ELR (cell line): ENCODE data around the gene RND2.

ENCODE experiments used
- DNase-seq: peaks from one replicate; pipeline ENCODE4 v3.0.0-alpha.2; 2015; ENCODE audit warnings: low read depth

Gene RND2

DNA sequence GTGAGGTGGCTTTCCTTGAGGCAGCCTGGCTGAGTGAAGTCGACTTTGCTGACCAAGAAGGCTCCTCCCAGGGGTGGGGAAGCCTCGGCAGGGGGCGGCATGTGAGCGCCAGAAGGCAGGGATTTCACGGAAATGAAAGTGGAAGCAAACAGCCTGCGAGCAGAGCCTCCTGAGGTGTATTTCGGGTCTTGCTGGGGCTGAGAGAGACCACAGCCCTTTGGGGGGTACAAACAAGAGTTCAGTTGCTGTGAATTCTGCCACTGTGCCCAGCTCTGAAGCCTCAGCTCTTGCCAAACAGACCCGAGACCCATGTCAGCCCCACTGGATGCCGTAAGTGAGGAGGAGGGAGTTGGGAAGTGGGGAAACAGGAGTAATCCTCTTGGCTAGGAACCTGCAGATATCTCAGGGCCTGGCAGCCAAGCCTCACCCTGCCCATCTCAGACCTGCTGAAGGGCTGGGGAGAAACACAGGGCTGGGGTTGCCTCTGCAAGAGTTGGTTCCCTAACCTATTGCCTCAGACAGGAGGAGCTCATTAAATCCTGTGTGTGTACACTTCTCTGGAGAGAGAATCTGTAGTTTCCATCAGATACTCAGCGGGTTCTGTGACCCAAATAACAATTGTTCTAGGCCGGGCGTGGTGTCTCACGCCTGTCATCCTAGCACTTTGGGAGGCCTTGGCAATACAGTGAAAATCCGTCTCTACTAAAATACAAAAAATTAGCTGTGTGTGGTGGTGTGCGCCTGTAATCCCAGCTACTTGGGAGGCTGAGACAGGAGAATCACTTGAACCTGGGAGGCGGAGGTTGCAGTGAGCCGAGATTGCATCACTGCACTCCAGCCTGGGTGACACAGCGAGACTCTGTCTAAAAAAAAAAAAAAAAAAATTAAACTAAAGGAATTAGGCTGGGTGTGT, 18.1 kb upstream of the RND2 start, which contains the start of gene IFI35:
Gene IFI35, plus strand, starts transcription at position 146 of the 913 bp plus-strand sequence. Its CDS starts 164 bp downstream, at position 310.
- DNase-seq: peak; percentile 92

- no peak for DNase-seq
These were observed 14.2 kb upstream of the RND2 start for GRCh38 chr17:43010667-43011308.

- DNase-seq: no peak
These were observed 13.1 kb upstream of the RND2 start for GRCh38 chr17:43011728-43012472.

DNA sequence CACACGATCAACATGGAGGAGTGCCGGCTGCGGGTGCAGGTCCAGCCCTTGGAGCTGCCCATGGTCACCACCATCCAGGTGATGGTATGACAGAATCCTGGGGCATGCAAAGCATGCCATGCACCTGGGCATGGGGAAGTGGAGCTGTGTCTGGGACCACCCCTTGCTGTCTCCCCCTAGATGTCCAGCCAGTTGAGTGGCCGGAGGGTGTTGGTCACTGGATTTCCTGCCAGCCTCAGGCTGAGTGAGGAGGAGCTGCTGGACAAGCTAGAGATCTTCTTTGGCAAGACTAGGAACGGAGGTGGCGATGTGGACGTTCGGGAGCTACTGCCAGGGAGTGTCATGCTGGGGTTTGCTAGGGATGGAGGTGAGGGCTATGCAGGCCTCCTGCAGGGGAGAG, 11.7 kb upstream of the RND2 start:
- no peak for DNase-seq

DNA sequence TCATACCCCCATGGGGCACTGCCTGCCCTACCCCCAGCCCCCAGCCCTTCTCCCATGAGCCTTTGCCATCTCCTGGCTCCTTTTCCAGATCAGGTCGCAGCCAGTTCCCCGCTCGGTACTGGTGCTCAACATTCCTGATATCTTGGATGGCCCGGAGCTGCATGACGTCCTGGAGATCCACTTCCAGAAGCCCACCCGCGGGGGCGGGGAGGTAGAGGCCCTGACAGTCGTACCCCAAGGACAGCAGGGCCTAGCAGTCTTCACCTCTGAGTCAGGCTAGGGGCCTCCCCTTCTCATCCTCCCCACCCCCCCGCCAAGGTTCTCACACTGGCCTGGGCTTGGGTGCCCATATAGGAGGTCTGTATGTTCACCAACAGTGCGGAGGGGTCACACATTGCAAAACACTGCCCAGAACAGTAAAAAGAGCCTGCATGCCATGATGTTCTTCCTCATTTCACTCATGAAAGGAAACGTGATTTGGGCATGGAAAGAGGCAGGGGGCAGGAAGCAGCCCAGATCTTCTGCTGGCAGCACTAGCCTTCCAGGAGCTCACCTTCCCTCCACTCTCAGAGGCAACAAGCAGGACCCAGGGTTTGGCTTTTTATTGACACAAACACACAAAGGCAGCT, 10.9 kb upstream of the RND2 start:
- DNase-seq: no peak

GRCh38 chr17:43014649-43015542, 10.1 kb upstream of the RND2 start:
- no peak for DNase-seq

DNA sequence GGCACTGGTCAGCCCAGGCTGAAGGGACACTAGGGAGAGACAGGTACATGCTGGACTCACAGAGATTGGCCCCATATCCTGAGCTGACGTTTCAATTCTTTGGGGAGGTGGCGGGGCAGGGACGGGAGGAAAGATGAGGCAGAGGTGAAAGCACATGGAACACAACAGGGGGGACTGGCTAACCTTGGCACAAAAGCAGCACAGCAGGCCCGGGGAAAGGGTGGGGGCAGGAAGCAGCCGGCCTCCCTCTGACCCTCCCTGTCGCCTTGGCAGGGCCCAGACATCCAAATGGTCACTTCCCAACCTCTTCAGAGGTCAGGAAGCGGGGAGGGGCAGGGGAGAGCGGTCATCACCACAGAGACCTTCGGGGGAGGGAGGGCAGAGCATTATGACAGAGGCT, 9.5 kb upstream of the RND2 start:
- no peak for DNase-seq

DNA sequence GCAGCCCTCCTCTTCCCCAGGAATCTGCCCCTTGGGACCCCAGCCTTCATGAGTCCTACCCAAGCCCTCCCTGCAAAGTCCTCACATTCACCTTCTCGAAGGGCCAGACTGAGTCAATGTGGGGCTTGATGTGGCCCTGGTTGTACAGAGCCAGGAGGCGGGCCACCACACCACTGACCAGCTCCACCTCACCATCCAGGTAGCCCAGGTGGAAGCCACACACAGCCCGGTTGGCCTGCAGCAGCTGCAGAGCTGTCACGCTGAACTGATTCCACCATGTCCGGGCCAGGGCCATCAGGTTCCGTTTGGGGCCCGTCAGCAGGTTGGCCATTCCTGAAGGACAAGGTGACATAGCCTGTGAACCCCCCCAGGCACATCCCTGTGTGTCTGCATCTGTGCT, 8.8 kb upstream of the RND2 start:
- DNase-seq: no peak

DNA sequence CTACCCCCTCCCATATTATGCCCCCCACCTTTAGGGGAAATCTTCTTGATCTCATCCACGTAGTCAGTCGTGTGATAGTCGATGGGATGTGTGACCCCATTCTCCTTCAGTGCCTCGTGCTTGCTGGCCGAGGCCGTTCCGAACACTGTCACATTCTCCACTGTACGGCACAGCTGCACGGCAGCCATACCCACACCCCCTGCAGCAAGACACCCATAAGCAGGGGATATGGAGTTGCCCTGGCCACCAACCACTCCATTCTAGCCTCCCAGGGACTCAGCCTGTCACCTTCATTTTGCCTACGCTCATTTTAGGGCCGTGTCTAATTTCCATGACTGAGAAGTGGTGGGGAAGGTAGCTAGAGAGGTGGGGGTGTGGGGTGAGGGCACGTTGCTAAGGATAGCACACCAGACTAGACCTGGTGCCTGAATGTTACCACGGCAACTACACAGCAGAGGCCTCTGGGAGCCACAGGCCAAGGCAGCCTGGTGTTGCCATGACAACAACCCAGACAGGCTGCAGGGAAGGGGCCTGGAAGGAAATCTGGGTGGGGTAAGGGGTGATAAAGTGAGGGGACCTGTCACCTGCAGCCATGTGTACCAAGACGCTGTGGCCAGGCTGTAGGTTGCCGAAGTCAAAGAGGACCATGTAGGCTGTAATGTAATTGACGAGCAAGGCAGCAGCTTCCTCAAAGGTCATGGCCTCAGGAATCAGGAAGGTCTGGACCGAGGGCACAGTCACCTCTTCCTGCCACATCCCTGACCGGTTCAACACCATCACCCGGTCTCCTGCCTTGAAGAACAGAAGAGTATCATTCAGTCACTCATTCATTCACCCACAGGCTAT, 6.8 kb upstream of the RND2 start:
- no peak for DNase-seq

GRCh38 chr17:43018932-43019331, 6.1 kb upstream of the RND2 start:
- no peak for DNase-seq

- DNase-seq: no peak
These were observed 5.6 kb upstream of the RND2 start for GRCh38 chr17:43019418-43019817.

- DNase-seq: no peak
These were observed 4.9 kb upstream of the RND2 start for GRCh38 chr17:43020030-43020621.

GRCh38 chr17:43020789-43021740, 4.0 kb upstream of the RND2 start:
- DNase-seq: peak; percentile 88

DNA sequence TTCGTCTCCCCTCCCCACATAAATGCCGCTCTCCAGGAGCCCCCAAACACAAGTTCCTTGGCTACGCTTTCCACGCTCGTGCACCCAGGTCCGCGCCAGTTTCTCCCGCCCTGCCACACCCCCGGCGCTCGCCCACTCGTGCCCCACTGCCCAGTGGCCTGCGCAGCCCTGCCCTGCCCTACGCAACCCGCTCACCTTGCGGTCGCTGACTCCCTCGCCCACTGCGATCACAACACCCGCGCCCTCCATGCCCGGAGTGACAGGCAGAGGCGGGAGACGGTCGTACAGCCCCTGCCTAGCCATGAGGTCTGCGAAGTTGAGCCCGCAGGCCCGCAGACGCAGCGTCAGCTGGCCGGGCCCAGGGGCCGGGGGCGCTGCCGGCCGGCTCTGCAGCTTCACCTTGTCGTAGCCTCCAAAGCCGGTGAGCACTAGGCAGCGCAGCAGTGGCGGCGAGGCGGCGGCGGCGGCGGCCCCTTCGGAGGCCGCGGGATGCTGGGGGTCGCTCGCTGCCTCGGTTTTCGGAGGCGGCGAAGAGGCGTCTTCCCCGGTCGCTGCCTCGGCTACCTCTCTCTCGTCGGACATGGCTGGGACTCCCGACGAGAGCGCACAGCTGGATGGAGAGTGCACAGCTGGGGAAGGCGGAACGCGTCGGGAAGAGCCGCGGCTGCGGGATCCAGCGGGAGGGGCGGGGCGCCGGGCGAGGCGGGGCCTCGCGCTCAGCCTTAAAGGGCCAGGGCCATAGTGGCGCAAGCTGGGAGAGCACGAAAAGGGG, 3.1 kb upstream of the RND2 start, which contains the start of gene VAT1:
Gene VAT1, minus strand, starts transcription at position 645 of the 772 bp plus-strand sequence. Its CDS starts 63 bp downstream, at position 582.
- peak; percentile 86 for DNase-seq

DNA sequence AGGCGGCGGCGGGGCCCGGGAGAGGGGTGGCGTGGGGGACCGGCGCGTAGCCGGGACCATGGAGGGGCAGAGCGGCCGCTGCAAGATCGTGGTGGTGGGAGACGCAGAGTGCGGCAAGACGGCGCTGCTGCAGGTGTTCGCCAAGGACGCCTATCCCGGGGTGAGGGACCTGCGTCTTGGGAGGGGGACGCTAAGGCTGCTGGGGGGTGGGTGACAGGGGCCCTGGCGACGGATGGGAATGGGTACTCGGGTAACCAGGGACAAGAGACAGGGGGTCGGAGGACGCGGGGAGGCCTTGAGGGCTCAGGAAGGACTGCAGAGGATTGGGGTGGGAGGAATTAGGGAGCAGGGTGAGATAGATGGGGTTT, 243 bp downstream of the RND2 start:
- no peak for DNase-seq

DNA sequence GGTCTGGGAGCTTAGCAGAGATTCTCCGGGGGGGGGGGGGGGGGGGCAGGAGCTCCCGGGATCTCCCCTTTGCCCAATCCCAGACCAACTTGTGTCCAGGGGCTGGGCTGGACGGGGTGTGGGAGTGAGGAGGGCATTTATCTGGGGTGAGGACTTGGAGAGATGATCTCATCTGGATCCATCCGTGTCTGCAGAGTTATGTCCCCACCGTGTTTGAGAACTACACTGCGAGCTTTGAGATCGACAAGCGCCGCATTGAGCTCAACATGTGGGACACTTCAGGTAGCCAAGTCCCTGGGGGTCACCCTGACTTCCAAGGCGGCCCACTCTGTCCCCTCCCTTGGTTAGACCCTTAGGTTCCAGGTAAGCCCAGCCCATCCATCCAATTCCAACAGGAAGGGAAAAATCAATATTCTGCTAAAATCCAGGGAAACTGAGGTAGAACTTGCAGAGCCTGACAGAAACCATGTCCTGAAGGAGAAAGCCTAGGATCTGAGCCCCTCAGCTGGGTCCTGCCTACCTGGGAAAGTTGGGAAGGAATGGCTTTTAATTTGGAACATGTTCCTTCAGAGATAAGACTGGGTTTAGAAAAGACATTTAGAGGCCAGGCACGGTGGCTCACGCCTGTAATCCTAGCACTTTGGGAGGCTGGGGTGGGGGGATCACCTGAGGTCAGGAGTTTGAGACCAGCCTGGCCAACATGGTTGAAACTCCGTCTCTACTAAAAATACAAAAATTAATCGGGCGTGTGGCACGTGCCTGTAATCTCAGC, 921 bp downstream of the RND2 start:
- no peak for DNase-seq

GRCh38 chr17:43026595-43026994, 1.6 kb downstream of the RND2 start:
- DNase-seq: no peak
